Measurements from ENCODE around the gene C1QB.

C1QB gene

GRCh38 chr1:22633697-22634463, 19.2 kb upstream of the C1QB start:
- DNase-seq (ENCODE audit: extremely low read depth in 1 of 2, low read depth in 1 of 2), result no peak

GRCh38 chr1:22635436-22635835, 17.6 kb upstream of the C1QB start:
- DNase-seq (ENCODE audit: extremely low read depth in 1 of 2, low read depth in 1 of 2), result no peak

- DNase-seq (ENCODE audit: extremely low read depth in 1 of 2, low read depth in 1 of 2), result no peak
These were observed 16.7 kb upstream of the C1QB start, which contains the start of gene C1QA for GRCh38 chr1:22636353-22636752. Gene C1QA, plus strand, starts transcription at chr1:22636628. Its CDS starts 989 bp downstream, at chr1:22637617.

DNA sequence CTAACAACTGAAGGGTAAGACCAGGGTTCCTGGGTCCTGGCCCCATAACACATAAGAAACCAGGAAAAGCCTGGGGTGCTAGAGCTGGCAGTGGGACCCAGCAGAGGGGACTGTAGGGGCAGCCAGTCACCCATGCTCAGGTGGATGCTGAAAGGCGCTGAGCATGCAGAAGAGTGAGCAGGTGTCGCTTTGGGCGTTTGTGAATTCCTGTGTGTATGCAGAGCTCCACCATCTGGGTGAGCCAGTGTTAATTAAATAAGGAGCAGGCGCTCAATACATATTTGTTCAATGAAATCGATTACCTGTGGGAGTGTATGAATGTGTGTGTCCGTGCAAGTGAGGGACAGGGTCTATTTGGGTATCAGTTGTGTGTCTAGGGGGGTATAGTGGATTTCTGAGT, 16.1 kb upstream of the C1QB start:
- DNase-seq (ENCODE audit: extremely low read depth in 1 of 2, low read depth in 1 of 2), result no peak

DNA sequence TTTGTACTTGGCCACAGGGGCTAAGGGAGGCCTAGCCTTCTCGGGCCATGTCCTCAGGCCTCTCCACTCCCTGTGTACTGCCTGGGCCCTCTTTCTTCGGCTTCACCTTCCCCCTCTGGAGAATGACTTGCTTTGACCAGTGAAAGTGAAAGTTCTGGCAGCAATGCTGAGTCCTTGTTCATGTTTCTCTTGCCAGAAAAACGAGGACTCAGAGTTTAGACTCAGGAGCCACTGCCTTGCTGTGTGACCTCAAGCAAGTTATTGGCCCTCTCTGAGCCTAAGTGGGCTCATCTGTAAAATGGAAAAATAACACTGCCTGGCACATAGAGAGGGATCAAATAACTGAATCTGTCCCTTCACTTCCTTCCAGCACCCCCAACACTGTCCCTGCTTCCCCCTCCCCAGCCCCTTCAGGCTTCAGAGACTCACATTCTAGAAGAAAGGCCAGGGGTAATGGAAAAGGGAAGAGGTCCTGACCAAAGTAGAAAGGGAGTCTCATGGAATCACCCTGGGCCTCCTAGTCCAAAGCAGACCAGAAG, 15.1 kb upstream of the C1QB start:
- no peak for DNase-seq (ENCODE audit: extremely low read depth in 1 of 2, low read depth in 1 of 2)

DNA sequence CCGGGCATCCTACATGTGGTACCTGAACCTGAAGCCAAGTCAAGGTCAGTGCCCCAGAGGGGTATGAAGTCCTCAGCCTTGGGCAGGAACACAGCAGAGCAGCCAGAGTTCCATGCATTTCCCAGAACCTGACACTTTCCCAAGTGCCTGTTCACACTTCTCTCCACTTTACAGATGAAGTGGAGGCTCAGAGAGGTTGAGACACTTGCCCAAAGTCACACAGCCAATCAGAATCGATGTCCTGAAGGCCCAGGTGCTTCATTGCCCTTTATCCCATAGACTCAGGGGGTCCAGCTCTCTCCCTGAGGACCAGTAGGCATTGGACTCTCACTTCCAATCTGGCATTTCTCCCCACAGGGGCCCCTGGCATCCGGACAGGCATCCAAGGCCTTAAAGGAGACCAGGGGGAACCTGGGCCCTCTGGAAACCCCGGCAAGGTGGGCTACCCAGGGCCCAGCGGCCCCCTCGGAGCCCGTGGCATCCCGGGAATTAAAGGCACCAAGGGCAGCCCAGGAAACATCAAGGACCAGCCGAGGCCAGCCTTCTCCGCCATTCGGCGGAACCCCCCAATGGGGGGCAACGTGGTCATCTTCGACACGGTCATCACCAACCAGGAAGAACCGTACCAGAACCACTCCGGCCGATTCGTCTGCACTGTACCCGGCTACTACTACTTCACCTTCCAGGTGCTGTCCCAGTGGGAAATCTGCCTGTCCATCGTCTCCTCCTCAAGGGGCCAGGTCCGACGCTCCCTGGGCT, 14.4 kb upstream of the C1QB start:
- no peak for DNase-seq (ENCODE audit: extremely low read depth in 1 of 2, low read depth in 1 of 2)

GRCh38 chr1:22639286-22639685, 13.8 kb upstream of the C1QB start:
- no peak for DNase-seq (ENCODE audit: extremely low read depth in 1 of 2, low read depth in 1 of 2)

- no peak for DNase-seq (ENCODE audit: extremely low read depth in 1 of 2, low read depth in 1 of 2)
These were observed 11.8 kb upstream of the C1QB start for GRCh38 chr1:22641247-22641646.

DNA sequence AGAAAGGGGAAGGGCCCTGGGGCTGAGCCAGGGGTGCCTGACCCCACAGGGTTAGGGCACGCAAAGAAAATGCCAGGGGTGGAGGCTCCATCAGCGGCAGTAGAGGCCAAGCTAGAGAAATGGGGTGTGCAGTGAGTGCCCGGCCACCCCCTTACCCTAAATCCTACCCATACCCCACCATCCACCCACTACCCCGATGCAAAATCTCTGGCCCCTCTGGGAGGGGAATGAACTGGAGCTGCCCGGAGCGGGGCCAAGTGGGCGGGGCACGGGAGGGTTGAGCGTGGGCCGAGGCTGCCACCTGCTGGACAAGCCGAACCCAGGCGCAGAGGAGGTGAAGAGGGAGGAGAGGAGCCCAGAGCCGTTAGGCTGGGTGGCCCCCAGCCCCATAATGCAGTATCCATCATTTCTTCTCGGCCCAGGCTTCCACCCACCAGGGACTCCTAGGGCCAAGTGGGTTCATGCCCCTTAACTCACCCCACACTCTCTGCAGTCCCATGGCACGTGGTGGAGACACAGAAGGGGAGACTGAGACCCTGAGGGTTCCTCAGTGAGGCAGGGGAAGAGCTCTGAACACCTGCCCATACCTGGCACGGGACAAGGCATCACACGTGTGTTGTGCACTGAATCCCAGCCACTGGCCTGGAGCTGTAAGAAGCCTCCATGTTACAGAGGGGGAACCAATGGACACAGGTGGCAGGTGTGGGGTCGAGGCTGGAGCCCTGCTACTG, 11.0 kb upstream of the C1QB start:
- DNase-seq (ENCODE audit: extremely low read depth in 1 of 2, low read depth in 1 of 2), result peak; percentile 44 to 47

GRCh38 chr1:22643381-22643780, 9.7 kb upstream of the C1QB start, which contains the start of gene C1QC:
Gene C1QC, plus strand, starts transcription at chr1:22643633. Its CDS starts 391 bp downstream, at chr1:22644024.
- DNase-seq (ENCODE audit: extremely low read depth in 1 of 2, low read depth in 1 of 2), result no peak

DNA sequence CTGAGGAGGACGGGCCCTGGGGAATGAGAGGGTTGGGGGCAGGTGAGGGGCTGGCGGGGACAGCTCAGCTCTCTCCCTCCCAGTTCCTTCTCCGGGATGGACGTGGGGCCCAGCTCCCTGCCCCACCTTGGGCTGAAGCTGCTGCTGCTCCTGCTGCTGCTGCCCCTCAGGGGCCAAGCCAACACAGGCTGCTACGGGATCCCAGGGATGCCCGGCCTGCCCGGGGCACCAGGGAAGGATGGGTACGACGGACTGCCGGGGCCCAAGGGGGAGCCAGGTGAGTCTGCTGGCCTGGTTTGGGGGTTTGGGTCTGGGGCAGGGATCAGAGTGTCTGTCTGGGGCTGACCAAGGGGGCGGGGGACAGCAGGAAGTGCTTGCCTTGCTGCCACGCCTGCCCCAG, 9.1 kb upstream of the C1QB start:
- DNase-seq (ENCODE audit: extremely low read depth in 1 of 2, low read depth in 1 of 2), result no peak

DNA sequence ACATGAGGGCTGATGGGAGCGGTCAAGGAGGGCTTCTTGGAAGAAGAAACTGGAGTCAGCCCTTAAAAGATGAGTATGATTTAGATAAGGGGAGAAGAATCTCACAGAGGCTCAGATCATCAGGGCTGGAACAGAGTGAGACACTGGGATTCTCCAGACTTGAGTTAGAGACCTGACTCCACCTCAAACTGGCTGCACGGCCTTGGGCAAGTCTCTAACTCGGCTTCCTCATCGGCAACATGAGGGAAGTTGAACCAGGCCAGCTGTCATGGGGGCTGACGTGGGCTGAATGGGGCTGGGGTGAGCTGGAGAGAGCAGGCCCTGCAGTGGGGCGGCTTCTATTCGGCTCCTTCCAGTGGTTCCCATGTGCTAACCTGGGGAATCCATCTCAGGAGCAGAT, 7.1 kb upstream of the C1QB start:
- no peak for DNase-seq (ENCODE audit: extremely low read depth in 1 of 2, low read depth in 1 of 2)

- DNase-seq (ENCODE audit: extremely low read depth in 1 of 2, low read depth in 1 of 2), result no peak
These were observed 6.7 kb upstream of the C1QB start for GRCh38 chr1:22646384-22646783.

GRCh38 chr1:22650089-22650693, 2.8 kb upstream of the C1QB start:
- no peak for DNase-seq (ENCODE audit: extremely low read depth in 1 of 2, low read depth in 1 of 2)

- no peak for DNase-seq (ENCODE audit: extremely low read depth in 1 of 2, low read depth in 1 of 2)
These were observed 837 bp upstream of the C1QB start for GRCh38 chr1:22651941-22652856.

DNA sequence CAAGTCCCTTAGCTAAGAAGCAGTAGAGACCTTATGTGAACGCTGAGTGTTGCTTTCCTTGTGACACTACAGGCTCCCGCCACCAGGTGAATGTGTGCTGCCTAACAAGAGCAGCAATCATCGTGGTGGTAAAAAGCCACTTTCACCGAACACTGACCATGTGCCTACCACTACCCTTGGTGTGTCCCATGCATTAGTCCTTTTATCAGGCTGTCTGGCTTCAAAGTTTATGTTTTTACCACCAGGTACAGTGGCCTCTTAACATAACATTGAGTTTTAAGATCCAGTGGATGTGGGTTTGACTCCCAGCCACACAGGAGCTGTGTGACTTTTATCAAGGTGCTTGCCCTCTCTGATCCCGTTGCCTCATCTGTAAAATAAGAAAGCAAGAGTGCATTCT, 1.7 kb downstream of the C1QB start:
- no peak for DNase-seq (ENCODE audit: extremely low read depth in 1 of 2, low read depth in 1 of 2)

- DNase-seq (ENCODE audit: extremely low read depth in 1 of 2, low read depth in 1 of 2), result no peak
These were observed 5.5 kb downstream of the C1QB start for GRCh38 chr1:22658385-22659163.

- DNase-seq (ENCODE audit: extremely low read depth in 1 of 2, low read depth in 1 of 2), result no peak
These were observed 7.7 kb downstream of the C1QB start for GRCh38 chr1:22660716-22661241.

- DNase-seq (ENCODE audit: extremely low read depth in 1 of 2, low read depth in 1 of 2), result no peak
These were observed 8.8 kb downstream of the C1QB start for GRCh38 chr1:22661880-22662279.
